Psoas muscle (tissue), 8 donors: Measurements from ENCODE around the gene HPSE2. TPM values are rescaled to one million over a fixed set of nuclear protein-coding genes. Genes with fewer than 3 reads are reported as not detected.
A peak's percentile ranks its signal among the peaks of the same experiment; 100 is the strongest.
"Not testable (repeated sequence)": the region's sequence is repeated elsewhere in the genome, so short reads cannot be mapped to it uniquely, and the experiment has no call there.

Source experiments
- ATAC-seq, 4 donors: fragments of 200-7000 bp; cut with Tn5 transposase; one replicate each; pipeline ENCODE4 v1.9.1; 2020; ENCODE audit warnings: moderate library complexity in 3 of 4, mild to moderate bottlenecking in 2 of 4
- DNase-seq, 2 donors: peaks; one replicate each; pipeline ENCODE4 v3.0.0-alpha.2; 2020
- H3K27ac ChIP-seq: fragments of 200-600 bp; one replicate; pipeline ENCODE4 v1.8.0; 2022
- H3K27me3 ChIP-seq, 3 donors: fragments of 200-600 bp in 1 of 3; one replicate each; pipeline versions ENCODE4 v1.6.1 to v1.8.0; 2013 to 2022; ENCODE audit warnings: low read length in 2 of 3, mild to moderate bottlenecking in 2 of 3, moderate library complexity in 1 of 3; ENCODE audit not compliant: insufficient read depth in 3 of 3
- H3K36me3 ChIP-seq, 2 donors: fragments of 200-600 bp in 1 of 2; one replicate each; pipeline versions ENCODE4 v1.6.1 to v1.8.0; 2013 to 2022; ENCODE audit warnings: low read depth in 1 of 2, mild to moderate bottlenecking in 1 of 2, moderate library complexity in 1 of 2; ENCODE audit not compliant: insufficient read depth in 1 of 2
- H3K4me1 ChIP-seq: fragments of 200-600 bp; one replicate; pipeline ENCODE4 v1.8.0; 2022
- H3K4me3 ChIP-seq: fragments of 200-600 bp; one replicate; pipeline ENCODE4 v1.8.0; 2022; ENCODE audit warnings: mild to moderate bottlenecking
- H3K9me3 ChIP-seq: fragments of 200-600 bp; one replicate; pipeline ENCODE4 v1.8.0; 2022
- CTCF ChIP-seq: fragments of 200-600 bp; IDR thresholded peaks from one replicate; pipeline ENCODE4 v1.8.0; 2022; ENCODE audit warnings: antibody characterized with exemption
- WGBS, 3 donors: extraction: QIAGEN DNeasy Blood & Tissue Kit; methylation state at CpG; one replicate each; pipeline versions ENCODE4 v1.1.6 to v1.1.7; 2013; 5-methylcytosine and 5-hydroxymethylcytosine counted together
- intact Hi-C, 2 donors: fragments of 100-400 bp; cut with DNase I; formaldehyde crosslinking; loops; one replicate each; pipeline versions ENCODE4 v1.11.0 to v1.14.2; 2022
- polyA plus RNA-seq, 3 donors: library from polyadenylated mRNA; stranded (reverse); fragments of 200-250 nt; gene quantifications; one replicate each; pipeline ENCODE4 v1.2.3, GENCODE V29; 2013
- total RNA-seq, 4 donors: library from RNA; stranded (reverse); fragmentation: NEBNext Ultra II Directional in 2 of 4; extraction: Animal tissue kit (Norgen Biotek cat#: 25700) in 2 of 4; gene quantifications; one replicate each; pipeline versions ENCODE4 v1.2.1 to v1.2.4, GENCODE V29; 2021 to 2023
- donor health status: healthy with polysubstance abuse.
- donor health status: DM: no; HTN: no; CAD: no; lungs with moderate emphysema.
- donor health status: Bipolar disorder and iron deficiency.
- donor health status: healthy.
- donor health status: DM: yes; HTN: yes; CAD: no.
- donor health status: DM: no; HTN: no; CAD: no.
- donor health status: DM: no; HTN: no; CAD: no.
- donor health status: DM: yes; HTN: yes; CAD: no.

The HPSE2 gene
- total and polyA plus RNA-seq, 7 donors: 0.01 to 0.17 (median 0.03) TPM; not detected in 4

GRCh38 chr10:99266383-99266782 is 30.7 kb upstream of the HPSE2 start:
- intact Hi-C loops: no loop called here
- Histone ChIP-seq H3K9me3 (no peaks in the 10 kb centered on the region), H3K27me3 (no peaks in the 10 kb centered on the region), H3K36me3 (no peaks in the 10 kb centered on the region), H3K4me3 (no peak overlapping the region), H3K4me1 (no peaks in the 10 kb centered on the region), H3K27ac (no peak overlapping the region)
- ATAC-seq (no peak), DNase-seq (no peak)
- no peak for TF ChIP-seq CTCF
- 28 to 41% (median 31%) methylated on average over 4 of the region's 4 CpGs for WGBS, 3 donors

GRCh38 chr10:99248824-99249223 is 13.2 kb upstream of the HPSE2 start:
- Histone ChIP-seq H3K4me3 (no peak overlapping the region), H3K36me3 (no peaks in the 10 kb centered on the region), H3K9me3 (no peaks in the 10 kb centered on the region), H3K27ac (no peak overlapping the region), H3K4me1 (no peaks in the 10 kb centered on the region), H3K27me3 (no peaks in the 10 kb centered on the region)
- no peak for DNase-seq
- no peak for ATAC-seq
- WGBS, 3 donors: 53 to 84% (median 66%) methylated on average over 2 of the region's 2 CpGs
- TF ChIP-seq CTCF: no peak
- intact Hi-C loops: loop anchor here (5.0 to 10.0 kb wide), 3 partner anchors 782 to 1334 kb away; no protein-coding TSS in a partner anchor

- H3K27ac ChIP-seq, DNase-seq, H3K4me3 ChIP-seq, H3K27me3 ChIP-seq, ATAC-seq, H3K4me1 ChIP-seq, H3K9me3 ChIP-seq, H3K36me3 ChIP-seq: not testable (repeated sequence)
- intact Hi-C loops: loop anchor here (2.0 to 10.0 kb wide), 4 partner anchors 781 to 1333 kb away; no protein-coding TSS in a partner anchor
Measured at GRCh38 chr10:99247893-99248292, 12.2 kb upstream of the HPSE2 start.

GRCh38 chr10:99236627-99237309 is 1.1 kb upstream of the HPSE2 start:
- Histone ChIP-seq H3K36me3 (no peaks in the 10 kb centered on the region), H3K27me3 (peaks cover 2 to 63% (median 37%) of the 10 kb centered on the region in 3 donors), H3K9me3 (no peaks in the 10 kb centered on the region), H3K27ac (no peak overlapping the region), H3K4me1 (peaks cover 11% of the 10 kb centered on the region), H3K4me3 (no peak overlapping the region)
- intact Hi-C loops: no loop called here
- no peak for DNase-seq
- 53 to 55% (median 53%) methylated on average over 25 of the region's 25 CpGs for WGBS, 3 donors
- ATAC-seq: no peak
- TF ChIP-seq CTCF: no peak

- intact Hi-C loops: no loop called here
- TF ChIP-seq CTCF: no peak
- H3K9me3 ChIP-seq: no peaks in the 10 kb centered on the region
- H3K4me1 ChIP-seq: peaks cover 11% of the 10 kb centered on the region
- H3K4me3 ChIP-seq: peak overlapping the region; percentile 58
- DNase-seq (no peak), ATAC-seq (no peak)
- WGBS, 3 donors: 17 to 22% (median 19%) methylated on average over 17 of the region's 17 CpGs
- H3K27ac ChIP-seq: no peak overlapping the region
- peaks cover 2 to 74% (median 37%) of the 10 kb centered on the region in 3 donors for H3K27me3 ChIP-seq
- no peaks in the 10 kb centered on the region for H3K36me3 ChIP-seq
Measured at GRCh38 chr10:99234791-99235657, 628 bp downstream of the HPSE2 start.
